Hepatocyte (in vitro differentiated cells): ENCODE data around the gene ERC2. TPM values are rescaled to one million over a fixed set of nuclear protein-coding genes. Genes with fewer than 3 reads are reported as not detected.

Experiments
- DNase-seq: peaks from one replicate; pipeline ENCODE4 v3.0.0-alpha.2; 2016; ENCODE audit warnings: low spot score
- H2AFZ ChIP-seq: fragments of 200-600 bp; sonication (generic); 2 replicates; pipeline ENCODE4 v1.6.0; 2016; ENCODE audit warnings: antibody characterized with exemption, mild to moderate bottlenecking
- H3K27ac ChIP-seq: fragments of 200-600 bp; sonication (generic); 2 replicates; pipeline ENCODE4 v1.5.1; 2016; ENCODE audit warnings: mild to moderate bottlenecking
- H3K27me3 ChIP-seq: fragments of 200-600 bp; sonication (generic); 2 replicates; pipeline ENCODE4 v1.6.1; 2016
- H3K36me3 ChIP-seq: fragments of 200-600 bp; sonication (generic); replicated peaks from 2 replicates; pipeline ENCODE4 v1.5.1; 2016; ENCODE audit warnings: low read depth; ENCODE audit not compliant: insufficient read depth
- H3K4me1 ChIP-seq: fragments of 200-600 bp; sonication (generic); 2 replicates; pipeline ENCODE4 v1.5.1; 2016; ENCODE audit warnings: mild to moderate bottlenecking, moderate library complexity; ENCODE audit not compliant: insufficient read depth
- H3K4me2 ChIP-seq: fragments of 200-600 bp; sonication (generic); 2 replicates; pipeline ENCODE4 v1.6.0; 2016
- H3K4me3 ChIP-seq: fragments of 200-600 bp; sonication (generic); 2 replicates; pipeline ENCODE4 v1.5.1; 2016; ENCODE audit warnings: mild to moderate bottlenecking
- H3K79me2 ChIP-seq: fragments of 200-600 bp; sonication (generic); 2 replicates; pipeline ENCODE4 v1.6.0; 2017; ENCODE audit warnings: mild to moderate bottlenecking
- H3K9me2 ChIP-seq: fragments of 200-600 bp; sonication (generic); replicated peaks from 2 replicates; pipeline ENCODE4 v1.6.0; 2017; ENCODE audit warnings: mild to moderate bottlenecking; ENCODE audit not compliant: insufficient read depth
- H3K9me3 ChIP-seq: fragments of 200-600 bp; sonication (generic); 2 replicates; pipeline ENCODE4 v1.5.1; 2016; ENCODE audit warnings: low read depth, mild to moderate bottlenecking
- H4K20me1 ChIP-seq: fragments of 200-600 bp; sonication (generic); 2 replicates; pipeline ENCODE4 v1.6.0; 2016; ENCODE audit warnings: mild to moderate bottlenecking; ENCODE audit not compliant: insufficient read depth, poor library complexity, severe bottlenecking
- CTCF ChIP-seq: fragments of 200-600 bp; sonication (generic); IDR thresholded peaks from 2 replicates; pipeline ENCODE4 v1.5.1; 2016; ENCODE audit warnings: antibody characterized with exemption, mild to moderate bottlenecking; ENCODE audit not compliant: poor library complexity
- EZH2 ChIP-seq: fragments of 200-600 bp; sonication (generic); IDR thresholded peaks from 2 replicates; pipeline ENCODE4 v1.6.1; 2016; ENCODE audit warnings: antibody characterized with exemption, mild to moderate bottlenecking, borderline replicate concordance
- EZH2phosphoT487 ChIP-seq: fragments of 200-600 bp; sonication (generic); IDR thresholded peaks from one replicate; pipeline ENCODE4 v1.6.1; 2018; ENCODE audit warnings: antibody characterized with exemption, mild to moderate bottlenecking, low read depth, moderate library complexity; ENCODE audit not compliant: unreplicated experiment, severe bottlenecking
- WGBS: methylation state at CpG from one replicate; pipeline ENCODE4 v1.1.6; 2016; ENCODE audit warnings: low lambda C conversion rate; ENCODE audit errors: missing lambda C conversion rate; 5-methylcytosine and 5-hydroxymethylcytosine counted together
- polyA plus RNA-seq: library from polyadenylated mRNA; unstranded; fragments of >200 nt; fragmentation: Nextera tagmentation; extraction: Ambion mirVana; gene quantifications from 2 replicates; pipeline ENCODE4 v1.2.1, GENCODE V29; 2016
- total RNA-seq: library from RNA; depleted of rRNA; stranded (reverse); fragments of >200 nt; gene quantifications from 2 replicates; pipeline ENCODE4 v1.2.3, GENCODE V29; 2014

ERC2 gene
- total and polyA plus RNA-seq, 2 experiments from 2014 or later: 1.2 to 5.3 TPM

DNA sequence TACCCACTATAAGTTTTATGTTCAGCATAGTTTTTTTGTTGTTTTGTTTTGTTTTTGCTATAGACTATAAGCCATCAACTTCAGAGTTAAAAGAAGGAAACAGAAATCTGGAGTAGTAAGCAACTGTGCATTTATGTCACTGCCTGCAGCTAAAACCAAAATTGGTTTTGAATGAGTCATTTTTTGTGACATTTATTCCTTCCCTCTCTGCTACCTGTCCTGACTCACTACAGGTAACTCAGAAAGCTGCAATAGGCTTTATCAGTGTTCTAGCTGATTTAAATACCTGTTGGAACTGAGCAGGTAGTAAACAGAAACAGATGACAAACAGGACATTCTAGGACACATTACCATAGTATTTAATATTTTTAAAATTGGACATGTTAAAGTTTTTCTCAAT is 587.9 kb downstream of the ERC2 start:
- no peaks in the 10 kb centered on the region for H3K9me3 ChIP-seq
- TF ChIP-seq EZH2 (no peak), CTCF (no peak), EZH2phosphoT487 (no peak)
- no peak overlapping the region for H3K4me2 ChIP-seq

GRCh38 chr3:55879901-55880331 is 588.4 kb downstream of the ERC2 start:
- Histone ChIP-seq H2AFZ (no peak overlapping the region), H3K4me3 (no peak overlapping the region), H3K4me2 (no peak overlapping the region), H3K9me2 (no peaks in the 10 kb centered on the region), H3K9me3 (no peaks in the 10 kb centered on the region), H3K27me3 (no peaks in the 10 kb centered on the region), H3K36me3 (no peaks in the 10 kb centered on the region), H3K79me2 (no peaks in the 10 kb centered on the region), H3K4me1 (peaks cover 4% of the 10 kb centered on the region), H4K20me1 (no peaks in the 10 kb centered on the region), H3K27ac (no peak overlapping the region)
- TF ChIP-seq EZH2 (no peak), EZH2phosphoT487 (no peak), CTCF (no peak)
- no peak for DNase-seq
- 35% methylated on average over 2 of the region's 2 CpGs for WGBS

More for the DNA sequence above, 587.9 kb downstream of the ERC2 start:
- no peaks in the 10 kb centered on the region for H3K79me2 ChIP-seq
- no peaks in the 10 kb centered on the region for H4K20me1 ChIP-seq
- H3K36me3 ChIP-seq: no peaks in the 10 kb centered on the region
- peaks cover 4% of the 10 kb centered on the region for H3K4me1 ChIP-seq
- DNase-seq: no peak
- no peak overlapping the region for H3K4me3 ChIP-seq
- no peaks in the 10 kb centered on the region for H3K27me3 ChIP-seq
- no peak overlapping the region for H2AFZ ChIP-seq
- no peaks in the 10 kb centered on the region for H3K9me2 ChIP-seq
- H3K27ac ChIP-seq: no peak overlapping the region

- Histone ChIP-seq H3K4me1 (peaks cover 4% of the 10 kb centered on the region), H3K9me3 (no peaks in the 10 kb centered on the region), H3K79me2 (no peaks in the 10 kb centered on the region), H3K4me3 (no peak overlapping the region), H3K36me3 (no peaks in the 10 kb centered on the region), H2AFZ (no peak overlapping the region), H4K20me1 (no peaks in the 10 kb centered on the region), H3K9me2 (no peaks in the 10 kb centered on the region), H3K4me2 (no peak overlapping the region), H3K27me3 (no peaks in the 10 kb centered on the region), H3K27ac (no peak overlapping the region)
- TF ChIP-seq EZH2 (no peak), CTCF (no peak), EZH2phosphoT487 (no peak)
- WGBS: 85% methylated on average over 4 of the region's 4 CpGs
- no peak for DNase-seq
These were observed 590.6 kb downstream of the ERC2 start for GRCh38 chr3:55877703-55878102.

DNA sequence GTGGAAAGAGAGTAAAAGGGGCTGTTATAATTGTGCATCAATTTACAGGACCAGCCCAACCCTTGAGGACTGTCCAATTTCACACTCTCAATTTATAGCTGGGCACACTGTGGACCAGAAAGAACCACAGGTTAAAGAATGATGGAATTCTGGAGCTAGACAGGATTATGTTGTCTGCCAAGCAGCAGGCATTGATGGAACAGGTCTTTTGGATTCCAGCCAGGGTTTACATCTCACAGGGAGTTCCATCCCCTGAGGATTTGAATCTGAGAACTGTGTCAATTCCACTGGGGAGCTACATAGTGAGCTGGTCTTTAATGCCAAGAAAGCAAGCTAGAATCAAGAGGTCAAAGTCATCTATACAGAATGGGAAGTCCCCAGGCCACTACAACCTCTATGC is 591.7 kb downstream of the ERC2 start:
- H2AFZ ChIP-seq: no peak overlapping the region
- no peaks in the 10 kb centered on the region for H3K9me3 ChIP-seq
- no peak overlapping the region for H3K27ac ChIP-seq
- H4K20me1 ChIP-seq: no peaks in the 10 kb centered on the region
- TF ChIP-seq CTCF: no peak
- TF ChIP-seq EZH2phosphoT487: no peak
- no peak for TF ChIP-seq EZH2
- no peak for DNase-seq
- H3K27me3 ChIP-seq: no peaks in the 10 kb centered on the region
- no peaks in the 10 kb centered on the region for H3K79me2 ChIP-seq
- no peaks in the 10 kb centered on the region for H3K36me3 ChIP-seq
- H3K4me1 ChIP-seq: peaks cover 4% of the 10 kb centered on the region
- H3K4me3 ChIP-seq: no peak overlapping the region
- H3K4me2 ChIP-seq: no peak overlapping the region
- H3K9me2 ChIP-seq: no peaks in the 10 kb centered on the region
